NCI-H1105 (cell line): ENCODE measurements around the gene PDZD7.

Experiments used
- DNase-seq: peaks from one replicate; lab custom pipeline; 2025; lab: John Stamatoyannopoulos, UW

Gene PDZD7

GRCh38 chr10:101031128-101031795 lies at the start of gene PDZD7, which contains the start of gene SFXN3:
PDZD7 (minus strand) TSS chr10:101031129; CDS start chr10:101030219, 910 bp downstream.
SFXN3 (plus strand) TSS chr10:101031234; CDS start chr10:101034695, 3,461 bp downstream.
- DNase-seq = peak; percentile 70

GRCh38 chr10:101079874-101080273 lies 48.9 kb upstream of the PDZD7 start:
- DNase-seq = peak; percentile 35

DNA sequence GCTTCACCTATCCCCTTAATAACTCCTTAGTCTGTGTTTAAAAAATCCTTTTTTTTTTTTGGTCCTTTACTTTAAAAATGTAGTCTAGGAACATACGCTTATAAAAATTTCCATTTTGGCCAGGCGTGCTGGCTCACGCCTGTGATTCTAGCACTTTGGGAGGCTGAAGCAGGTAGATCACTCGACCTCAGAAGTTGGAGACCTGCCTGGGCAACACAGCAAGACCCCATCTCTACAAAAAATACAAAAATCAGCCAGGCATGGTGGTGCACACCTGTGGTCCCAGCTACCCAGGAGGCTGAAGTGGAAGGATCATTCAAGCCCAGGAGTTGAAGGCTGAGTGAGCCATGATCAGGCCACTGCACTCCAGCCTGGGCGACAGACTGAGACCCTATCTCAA lies 45.7 kb upstream of the PDZD7 start:
- no peak for DNase-seq

DNA sequence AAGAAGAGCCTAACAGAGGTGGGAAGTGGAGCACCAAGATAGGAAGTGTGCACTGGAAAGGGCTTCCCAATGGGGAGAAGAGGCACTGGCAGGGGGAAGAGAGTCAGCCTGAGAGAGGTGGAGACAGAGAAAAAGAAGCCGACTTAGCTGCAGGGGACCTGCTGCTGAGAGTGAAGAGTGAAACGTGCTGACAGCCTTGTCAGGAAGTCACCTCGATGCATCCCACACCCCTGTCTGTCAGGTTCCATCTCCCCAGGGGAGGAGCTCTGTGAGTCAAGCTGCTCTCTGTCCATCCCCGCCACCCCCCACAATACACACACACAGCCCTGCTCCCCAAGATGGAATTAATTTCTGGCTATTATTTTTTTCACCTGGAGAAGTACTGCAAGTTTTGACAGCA lies 44.8 kb upstream of the PDZD7 start:
- no peak for DNase-seq

DNA sequence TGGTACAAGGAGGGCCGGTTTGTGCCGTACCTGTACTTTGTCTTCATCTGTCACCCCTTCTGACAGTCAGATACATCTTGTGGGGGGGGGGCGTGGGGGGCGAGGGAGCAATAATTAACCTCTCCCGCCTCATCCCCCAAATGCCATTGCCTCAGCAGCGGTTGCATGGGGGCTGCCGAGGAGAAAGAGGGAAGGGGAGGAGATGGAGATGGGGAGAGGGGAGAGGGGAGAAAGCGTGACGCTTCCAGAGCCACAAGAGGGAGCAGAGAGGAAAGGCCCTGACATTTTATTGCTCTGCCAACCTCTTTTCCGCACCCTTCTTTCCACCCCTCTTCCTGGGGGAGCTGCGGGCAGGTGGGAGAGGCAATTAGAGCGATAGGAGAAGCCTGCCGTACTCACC lies 42.7 kb upstream of the PDZD7 start:
- no peak for DNase-seq

DNA sequence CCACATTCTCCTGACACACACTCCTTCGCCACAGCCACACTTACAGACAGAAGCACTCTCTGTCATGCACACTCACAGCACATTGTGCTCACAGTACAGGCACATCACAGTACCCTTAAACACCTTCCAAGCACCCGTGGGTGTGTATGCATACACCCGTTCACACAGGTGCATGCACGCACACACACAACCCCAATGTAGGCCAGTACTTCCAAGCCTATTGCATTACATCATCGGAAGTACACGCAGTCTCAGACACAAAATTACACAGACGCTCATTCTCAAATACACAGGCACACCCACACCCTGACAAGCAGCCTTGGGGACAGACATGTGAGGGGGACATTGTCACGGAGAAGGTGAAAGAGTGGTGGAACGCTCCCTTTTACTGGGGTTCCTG lies 42.0 kb upstream of the PDZD7 start:
- DNase-seq = no peak

- no peak for DNase-seq
Measured at GRCh38 chr10:101071885-101072433, 41.0 kb upstream of the PDZD7 start.

- DNase-seq = no peak
Measured at GRCh38 chr10:101071267-101071884, 40.4 kb upstream of the PDZD7 start.

DNA sequence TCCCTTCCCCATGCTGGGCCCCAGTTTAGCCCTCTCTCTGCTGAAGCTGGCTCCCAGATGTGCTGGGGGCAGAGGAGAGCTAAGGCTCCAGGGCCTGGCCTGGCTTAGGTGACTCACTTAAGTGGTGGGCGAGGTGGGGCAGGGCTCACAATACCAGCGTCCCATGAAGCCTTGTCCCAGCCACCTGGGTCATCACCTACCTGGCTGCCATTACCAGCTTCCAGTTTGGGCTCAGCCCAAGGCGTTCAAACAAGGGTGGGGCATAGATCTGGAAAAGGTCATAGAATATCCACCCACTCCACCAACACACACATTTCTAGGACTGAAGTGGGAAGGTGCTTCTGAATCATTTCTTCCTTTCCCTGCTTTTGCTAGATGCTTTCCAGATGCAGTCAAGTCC lies 39.2 kb upstream of the PDZD7 start:
- no peak for DNase-seq

DNA sequence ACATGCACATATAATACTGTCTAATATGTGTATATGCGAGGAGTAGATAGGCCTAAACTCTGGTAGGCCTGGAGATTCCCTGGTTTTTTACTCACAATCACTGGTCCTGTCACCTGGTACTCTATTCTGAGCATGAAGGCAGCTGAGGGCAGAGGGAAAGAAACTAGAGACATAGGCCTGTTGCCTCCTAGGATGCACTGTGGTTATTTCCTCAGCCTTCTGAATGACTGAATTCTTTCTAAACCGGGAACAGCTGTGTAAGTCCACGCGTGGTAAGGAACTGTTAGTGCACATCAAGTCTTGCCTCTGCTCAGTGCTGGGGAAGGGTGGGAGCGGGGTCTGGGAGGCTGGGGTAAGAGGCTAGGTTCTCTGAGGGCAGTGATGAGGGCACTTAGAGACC lies 38.5 kb upstream of the PDZD7 start:
- DNase-seq = no peak

GRCh38 chr10:101067356-101068083 lies 36.6 kb upstream of the PDZD7 start:
- DNase-seq = peak; percentile 54

GRCh38 chr10:101066896-101067355 lies 36.0 kb upstream of the PDZD7 start:
- no peak for DNase-seq

- DNase-seq = peak; percentile 29
Measured at GRCh38 chr10:101066146-101066895, 35.4 kb upstream of the PDZD7 start.

DNA sequence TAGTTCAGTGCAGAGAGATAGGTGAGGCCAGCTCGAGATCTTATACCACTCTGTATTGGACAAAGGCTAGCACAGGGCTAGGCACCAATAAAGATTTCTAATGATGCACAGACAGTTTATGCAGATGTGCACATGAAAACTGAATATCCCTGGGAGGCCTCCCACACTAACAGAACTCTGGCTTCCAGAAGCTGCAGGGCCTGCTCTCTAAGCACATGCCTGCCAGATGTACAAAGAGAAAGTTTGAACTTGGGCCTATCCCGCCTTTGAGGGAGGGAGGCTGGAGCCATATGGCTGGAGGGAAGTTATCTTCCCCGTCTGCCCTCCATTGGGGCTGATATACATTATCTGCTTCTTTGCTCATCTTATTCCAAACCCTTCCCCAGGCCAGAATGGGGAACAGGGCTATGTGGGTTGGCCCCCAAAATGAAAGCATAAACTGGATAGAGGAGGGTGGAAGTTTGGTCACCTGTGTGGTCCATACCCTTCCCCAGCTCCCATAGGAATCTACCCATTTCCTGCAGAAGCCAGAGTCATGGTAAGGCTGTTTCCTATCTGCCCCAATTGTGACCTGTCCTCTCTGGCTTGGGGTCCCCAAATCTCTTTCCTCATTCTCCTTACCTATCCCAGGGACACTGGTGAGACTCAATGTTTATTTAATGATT lies 34.7 kb upstream of the PDZD7 start:
- no peak for DNase-seq

DNA sequence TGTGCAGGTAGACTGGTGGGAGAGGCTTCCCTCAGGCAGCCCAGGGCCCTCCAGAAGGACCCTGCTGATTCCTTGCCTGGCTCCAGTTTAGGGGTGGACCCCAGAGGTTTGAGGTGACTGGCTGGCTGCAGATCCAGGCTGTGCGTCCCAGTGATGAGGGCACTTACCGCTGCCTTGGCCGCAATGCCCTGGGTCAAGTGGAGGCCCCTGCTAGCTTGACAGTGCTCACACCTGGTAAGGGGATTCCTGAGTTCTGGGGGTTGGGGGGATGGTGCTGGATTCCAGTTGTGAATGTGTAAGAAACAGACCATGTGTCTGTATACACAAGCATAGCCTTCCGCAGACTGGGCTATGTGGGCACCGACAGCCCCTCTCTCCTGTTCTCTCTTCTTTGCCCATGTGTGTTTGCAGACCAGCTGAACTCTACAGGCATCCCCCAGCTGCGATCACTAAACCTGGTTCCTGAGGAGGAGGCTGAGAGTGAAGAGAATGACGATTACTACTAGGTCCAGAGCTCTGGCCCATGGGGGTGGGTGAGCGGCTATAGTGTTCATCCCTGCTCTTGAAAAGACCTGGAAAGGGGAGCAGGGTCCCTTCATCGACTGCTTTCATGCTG lies 33.6 kb upstream of the PDZD7 start:
- DNase-seq = no peak

GRCh38 chr10:101063548-101064414 lies 32.9 kb upstream of the PDZD7 start:
- DNase-seq = no peak

DNA sequence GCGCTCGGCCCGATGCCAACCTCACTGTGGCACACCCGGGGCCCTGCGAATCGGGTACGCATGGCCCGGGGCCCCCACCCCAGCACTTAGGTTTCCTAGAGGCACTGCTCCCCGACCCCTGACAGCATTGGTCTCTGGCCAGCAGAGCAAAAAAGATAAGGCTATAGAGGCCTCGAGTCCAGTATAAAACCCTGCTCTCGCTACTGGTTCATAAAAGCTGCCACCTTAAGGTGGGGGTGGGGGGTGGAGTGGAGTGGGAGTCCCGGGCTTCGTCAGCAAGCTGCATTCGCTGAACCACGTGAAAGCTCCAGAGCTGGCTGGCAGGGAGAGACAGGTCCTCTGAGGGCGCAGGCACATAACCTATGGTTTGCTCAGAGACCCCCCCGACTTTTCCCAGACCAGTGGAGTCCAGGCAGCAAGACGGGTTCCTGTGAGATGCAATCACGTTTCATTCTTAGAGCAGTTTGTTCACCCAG lies 32.2 kb upstream of the PDZD7 start:
- DNase-seq = no peak

DNA sequence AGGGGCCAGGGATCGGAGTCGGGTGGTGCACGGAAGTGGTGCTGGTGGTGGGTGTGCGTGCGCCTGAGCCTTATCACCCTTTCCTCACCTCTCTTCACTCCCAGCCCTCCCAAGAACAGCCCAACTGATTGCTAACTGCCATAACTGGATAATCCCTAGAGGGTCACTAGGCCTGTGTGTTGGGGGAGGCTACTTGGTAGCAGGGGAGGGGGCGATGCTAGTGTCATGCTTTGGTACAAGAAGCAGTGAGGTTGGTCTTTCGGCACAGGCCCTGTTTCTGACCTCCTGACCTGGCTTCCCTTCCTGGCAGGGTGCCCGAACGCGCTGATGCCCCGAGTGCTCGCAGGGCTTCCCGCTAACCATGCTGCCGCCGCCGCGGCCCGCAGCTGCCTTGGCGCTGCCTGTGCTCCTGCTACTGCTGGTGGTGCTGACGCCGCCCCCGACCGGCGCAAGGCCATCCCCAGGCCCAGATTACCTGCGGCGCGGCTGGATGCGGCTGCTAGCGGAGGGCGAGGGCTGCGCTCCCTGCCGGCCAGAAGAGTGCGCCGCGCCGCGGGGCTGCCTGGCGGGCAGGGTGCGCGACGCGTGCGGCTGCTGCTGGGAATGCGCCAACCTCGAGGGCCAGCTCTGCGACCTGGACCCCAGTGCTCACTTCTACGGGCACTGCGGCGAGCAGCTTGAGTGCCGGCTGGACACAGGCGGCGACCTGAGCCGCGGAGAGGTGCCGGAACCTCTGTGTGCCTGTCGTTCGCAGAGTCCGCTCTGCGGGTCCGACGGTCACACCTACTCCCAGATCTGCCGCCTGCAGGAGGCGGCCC lies 31.5 kb upstream of the PDZD7 start:
- DNase-seq = peak; percentile 32
